ENCODE results near the gene EOLA2. TPM values are rescaled to one million over a fixed set of nuclear protein-coding genes. Genes with fewer than 3 reads are reported as not detected.
"Not testable (repeated sequence)": the region's sequence is repeated elsewhere in the genome, so short reads cannot be mapped to it uniquely, and the experiment has no call there.

EOLA2 gene
- total and polyA plus RNA-seq, 12 donors = 16.4 to 39.2 (median 23.9) TPM

DNA sequence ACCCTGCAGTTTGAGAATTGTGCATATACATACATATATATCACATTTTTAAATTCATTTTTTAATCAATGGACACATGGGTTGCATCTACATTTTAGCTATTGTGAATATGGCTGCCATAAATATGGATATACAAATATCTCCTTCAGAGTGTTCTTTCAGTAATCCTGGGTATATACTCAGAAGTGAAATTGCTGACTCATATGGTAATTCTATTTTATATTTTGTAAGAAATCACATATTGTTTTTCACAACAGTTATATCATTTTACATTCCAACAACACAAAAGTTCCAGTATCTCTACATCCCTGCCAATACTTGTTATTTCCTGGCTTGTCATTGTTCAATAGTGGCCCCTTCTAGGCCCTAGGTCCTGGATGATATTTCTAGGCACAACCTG, 29.6 kb downstream of the EOLA2 start:
- H3K4me3 ChIP-seq = no peak overlapping the region
- no peaks in the 10 kb centered on the region for H3K4me1 ChIP-seq
- no peaks in the 10 kb centered on the region for H3K27me3 ChIP-seq
- ATAC-seq = no peak
- TF ChIP-seq, protein P1, sequence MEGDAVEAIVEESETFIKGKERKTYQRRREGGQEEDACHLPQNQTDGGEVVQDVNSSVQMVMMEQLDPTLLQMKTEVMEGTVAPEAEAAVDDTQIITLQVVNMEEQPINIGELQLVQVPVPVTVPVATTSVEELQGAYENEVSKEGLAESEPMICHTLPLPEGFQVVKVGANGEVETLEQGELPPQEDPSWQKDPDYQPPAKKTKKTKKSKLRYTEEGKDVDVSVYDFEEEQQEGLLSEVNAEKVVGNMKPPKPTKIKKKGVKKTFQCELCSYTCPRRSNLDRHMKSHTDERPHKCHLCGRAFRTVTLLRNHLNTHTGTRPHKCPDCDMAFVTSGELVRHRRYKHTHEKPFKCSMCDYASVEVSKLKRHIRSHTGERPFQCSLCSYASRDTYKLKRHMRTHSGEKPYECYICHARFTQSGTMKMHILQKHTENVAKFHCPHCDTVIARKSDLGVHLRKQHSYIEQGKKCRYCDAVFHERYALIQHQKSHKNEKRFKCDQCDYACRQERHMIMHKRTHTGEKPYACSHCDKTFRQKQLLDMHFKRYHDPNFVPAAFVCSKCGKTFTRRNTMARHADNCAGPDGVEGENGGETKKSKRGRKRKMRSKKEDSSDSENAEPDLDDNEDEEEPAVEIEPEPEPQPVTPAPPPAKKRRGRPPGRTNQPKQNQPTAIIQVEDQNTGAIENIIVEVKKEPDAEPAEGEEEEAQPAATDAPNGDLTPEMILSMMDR (IDR thresholded peaks at IDR 0.05) = no peak
- peaks cover 0 to 13% (median 0%) of the 10 kb centered on the region in 11 donors for H3K9me3 ChIP-seq
- no peak for DNase-seq
- no peaks in the 10 kb centered on the region for H3K36me3 ChIP-seq
- intact Hi-C loops (cut with DNase I) = no loop called here
- H3K27ac ChIP-seq = no peak overlapping the region

DNA sequence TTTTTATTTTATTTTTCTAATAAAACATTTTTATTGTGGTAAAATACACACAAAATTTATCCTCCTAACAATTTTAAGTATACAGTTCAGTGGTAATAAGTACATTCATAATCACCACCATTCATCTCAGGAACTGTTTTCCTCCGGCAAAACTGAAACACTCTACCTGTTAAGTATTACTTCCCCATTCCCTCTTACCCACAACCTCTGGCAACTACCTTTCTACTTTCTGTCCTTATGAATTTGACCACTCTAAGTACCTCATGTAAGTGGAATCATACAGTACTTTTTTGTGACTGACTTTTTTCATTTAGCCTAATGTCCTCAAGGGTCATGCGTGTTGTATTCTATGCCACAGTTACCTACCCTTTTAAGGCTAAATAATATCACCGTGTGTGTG, 30.0 kb downstream of the EOLA2 start:
- Histone ChIP-seq H3K36me3 (no peaks in the 10 kb centered on the region), H3K27ac (no peak overlapping the region), H3K4me1 (no peaks in the 10 kb centered on the region), H3K4me3 (no peak overlapping the region), H3K27me3 (no peaks in the 10 kb centered on the region), H3K9me3 (peaks cover 0 to 11% (median 0%) of the 10 kb centered on the region in 11 donors)
- 94 to 97% methylated on average over 3 of the region's 3 CpGs for WGBS, 2 donors
- DNase-seq (no peak), ATAC-seq (no peak)
- TF ChIP-seq, protein P1 (IDR thresholded peaks at IDR 0.05) = no peak
- intact Hi-C loops (cut with DNase I) = no loop called here

DNA sequence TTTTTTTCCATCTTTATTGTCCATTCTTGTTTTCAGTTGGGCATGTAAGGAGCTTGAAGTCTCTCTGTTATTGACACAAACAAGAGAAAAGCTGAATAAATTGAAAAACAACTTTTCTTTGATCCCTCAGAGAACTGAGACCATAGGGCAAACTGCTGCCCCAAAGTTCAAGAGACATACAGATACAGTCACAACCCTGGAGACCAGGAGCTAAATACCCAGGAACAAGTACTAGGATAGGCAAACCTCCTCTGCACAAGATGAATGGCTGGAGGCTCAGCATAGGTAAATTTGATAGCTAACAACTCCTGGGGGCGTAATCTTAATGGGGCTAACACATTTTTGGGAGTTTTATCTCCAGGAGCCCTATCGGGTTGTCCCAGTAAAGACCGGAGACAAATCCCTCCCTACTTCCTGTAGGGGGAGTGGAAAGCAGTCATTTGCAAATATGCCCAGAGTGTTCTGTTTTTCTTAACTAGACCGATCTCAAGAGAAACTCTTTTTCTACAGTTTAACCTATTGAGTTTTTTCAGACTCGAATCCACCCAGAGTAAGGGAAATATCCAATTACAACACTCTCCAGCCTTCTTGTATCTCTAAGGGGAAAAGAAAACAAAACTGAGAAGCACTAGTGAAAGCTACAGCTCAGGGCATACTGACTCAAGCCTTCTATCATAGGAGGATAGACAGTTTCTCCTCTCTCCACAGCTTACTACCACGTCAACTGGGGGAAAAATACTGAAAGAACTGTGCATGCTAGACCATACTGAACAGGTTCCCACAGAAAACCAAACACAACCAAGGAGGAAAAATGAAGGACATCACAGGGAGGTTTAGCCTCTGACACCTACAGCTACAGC, 34.2 kb downstream of the EOLA2 start:
- DNase-seq (no peak), ATAC-seq (no peak)
- Histone ChIP-seq H3K27me3 (no peaks in the 10 kb centered on the region), H3K27ac (no peak overlapping the region), H3K4me3 (peak overlapping the region in 3 of 10 donors; percentile 9 to 13 (median 11)), H3K36me3 (no peaks in the 10 kb centered on the region), H3K4me1 (no peaks in the 10 kb centered on the region), H3K9me3 (no peaks in the 10 kb centered on the region)
- 9 to 13% methylated on average over 6 of the region's 6 CpGs for WGBS, 2 donors
- TF ChIP-seq, protein P1 (IDR thresholded peaks at IDR 0.05) = peak in 2 of 9 donors; percentile 12 to 15
- intact Hi-C loops (cut with DNase I) = no loop called here

DNA sequence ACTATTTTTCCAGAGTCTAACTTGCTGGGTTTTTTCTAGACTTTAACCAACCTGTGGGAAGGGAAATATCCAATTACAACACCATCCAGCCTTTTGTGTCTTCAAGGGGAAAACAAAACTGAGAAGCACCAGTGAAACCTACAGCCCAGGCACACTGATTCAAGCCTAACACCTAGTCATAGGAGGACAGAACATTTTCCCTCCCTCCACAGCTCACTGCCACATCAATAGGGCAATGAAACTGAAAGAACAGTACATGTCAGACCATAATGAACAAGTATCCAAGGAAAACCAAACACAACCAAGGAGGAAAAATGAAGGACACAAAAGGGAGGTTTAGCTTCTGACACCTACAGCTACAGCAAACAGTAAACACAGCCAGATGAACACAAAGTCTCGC, 39.7 kb downstream of the EOLA2 start:
- Histone ChIP-seq H3K4me3 (no peak overlapping the region), H3K4me1 (no peaks in the 10 kb centered on the region), H3K36me3 (no peaks in the 10 kb centered on the region), H3K27me3 (no peaks in the 10 kb centered on the region), H3K9me3 (no peaks in the 10 kb centered on the region), H3K27ac (no peak overlapping the region)
- no peak for DNase-seq
- 68 to 76% methylated on average over 1 of the region's 1 CpG for WGBS, 2 donors
- no peak for ATAC-seq
- intact Hi-C loops (cut with DNase I) = no loop called here
- TF ChIP-seq, protein P1 (IDR thresholded peaks at IDR 0.05) = no peak

DNA sequence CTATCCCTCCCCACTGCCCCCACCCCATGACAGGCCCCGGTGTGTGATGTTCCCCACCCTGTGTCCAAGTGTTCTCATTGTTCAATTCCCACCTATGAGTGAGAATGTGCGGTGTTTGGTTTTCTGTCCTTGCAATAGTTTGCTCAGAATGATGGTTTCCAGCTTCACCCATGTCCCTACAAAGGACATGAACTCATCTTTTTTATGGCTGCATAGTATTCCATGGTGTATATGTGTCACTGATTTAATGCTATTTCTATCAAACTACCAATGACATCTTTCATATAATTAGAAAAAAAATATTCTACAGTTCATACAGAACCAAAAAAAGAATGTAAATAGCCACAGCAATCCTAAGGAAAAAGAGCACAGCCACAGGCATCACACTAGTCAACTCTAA, 47.5 kb downstream of the EOLA2 start:
- H3K36me3 ChIP-seq; ATAC-seq; H3K4me3 ChIP-seq; H3K9me3 ChIP-seq; DNase-seq; H3K27me3 ChIP-seq; H3K27ac ChIP-seq; H3K4me1 ChIP-seq; intact Hi-C loops (cut with DNase I): not testable (repeated sequence)
- WGBS, 2 donors = 60 to 85% methylated on average over 2 of the region's 2 CpGs
